SK-N-MC (cell line): ENCODE measurements around the gene TGM4.

ENCODE experiments used
- EZH2 ChIP-seq: fragments of 200-600 bp; sonication (generic); IDR thresholded peaks from one replicate; pipeline ENCODE4 v1.6.1; 2017; ENCODE audit warnings: antibody characterized with exemption
- FOXP2 ChIP-seq: optimal IDR thresholded peaks from 2 replicates; pipeline ENCODE3; 2011; ENCODE audit warnings: mild to moderate bottlenecking, moderate library complexity; ENCODE audit not compliant: insufficient read depth; ENCODE audit errors: extremely low read length, control extremely low read depth
- POLR2AphosphoS5 ChIP-seq: IDR thresholded peaks from 2 replicates; pipeline ENCODE4 v1.6.1; 2012; ENCODE audit warnings: mild to moderate bottlenecking, low read depth, low read length, borderline replicate concordance

GRCh38 chr3:44893097-44893496, 18.7 kb downstream of the TGM4 start:
- TF ChIP-seq POLR2AphosphoS5 (no peak), EZH2 (no peak), FOXP2 (no peak)
